Activated CD4-positive, alpha-beta T cell treated with anti-CD3 and anti-CD28 coated beads, Interleukin-2, Interleukin-4, amounts not matched to agents 100 ng/mL and 50 ng/mL, durations not matched to agents 16 hours and 8 hours (primary cell): ENCODE results near the gene IBA57.
"Not testable (repeated sequence)": the region's sequence is repeated elsewhere in the genome, so short reads cannot be mapped to it uniquely, and the experiment has no call there.

Source experiments
- DNase-seq: peaks from one replicate; pipeline ENCODE4 v3.0.0-alpha.2; 2020; ENCODE audit warnings: low spot score

Gene IBA57

GRCh38 chr1:228226956-228227791, 61.6 kb downstream of the IBA57 start:
- DNase-seq = no peak

GRCh38 chr1:228228147-228228546, 62.5 kb downstream of the IBA57 start:
- DNase-seq = not testable (repeated sequence)

- no peak for DNase-seq
Observed at GRCh38 chr1:228228601-228229074, 63.0 kb downstream of the IBA57 start.

- no peak for DNase-seq
Observed at GRCh38 chr1:228231189-228231588, 65.6 kb downstream of the IBA57 start.
